Measurements from ENCODE around the gene NHLRC4.
A peak's percentile ranks its signal among the peaks of the same experiment; 100 is the strongest.

Gene NHLRC4

DNA sequence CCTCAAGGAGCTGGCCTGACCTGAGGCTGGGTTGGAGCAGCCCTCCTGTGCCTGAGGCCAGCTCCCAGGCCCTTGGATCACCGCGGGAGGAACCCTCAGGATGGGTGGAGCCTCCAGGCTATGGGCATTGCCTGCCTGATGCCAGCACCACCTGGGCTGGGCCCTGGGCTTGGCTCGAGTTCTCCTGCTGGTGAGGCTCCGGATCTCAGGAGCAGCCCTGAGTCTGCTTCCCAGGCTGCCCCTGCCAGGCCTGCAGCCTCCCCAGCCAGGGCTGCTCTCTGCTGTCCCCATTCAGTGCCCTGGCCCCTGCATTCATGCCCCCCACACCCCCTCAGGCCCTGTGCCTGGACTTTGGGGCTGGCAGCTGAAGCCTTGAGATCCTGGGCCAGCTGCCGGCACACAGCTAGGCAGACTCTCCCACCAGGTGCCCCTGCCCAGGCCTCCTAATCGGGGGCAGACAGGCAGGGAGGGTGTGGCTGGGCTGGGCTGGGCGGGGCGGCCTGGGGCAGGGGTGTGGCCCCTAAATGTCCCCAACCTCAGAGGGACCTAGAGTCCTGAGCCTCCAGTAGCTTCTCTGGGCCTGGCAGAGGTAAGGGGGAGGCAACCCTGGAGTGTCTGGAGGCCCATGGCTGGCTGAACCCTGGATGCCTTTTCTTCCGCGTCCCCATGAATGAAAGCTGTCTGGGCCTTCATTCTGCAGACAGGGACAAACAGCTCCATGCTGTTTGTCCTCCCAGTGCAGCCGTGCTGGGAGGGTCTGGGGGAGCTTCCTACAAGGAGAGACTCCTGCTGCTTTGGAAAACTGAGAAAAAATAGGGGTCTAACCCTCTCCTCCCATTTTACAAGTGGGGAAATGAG is 1.8 kb downstream of the NHLRC4 start:
- DNase-seq, result no peak

- peak; percentile 80 to 86 for DNase-seq
These were observed 2.8 kb downstream of the NHLRC4 start, which contains the start of gene PIGQ for GRCh38 chr16:569445-570254. Gene PIGQ, plus strand, starts transcription at chr16:569968. Its CDS starts 4,107 bp downstream, at chr16:574075.

DNA sequence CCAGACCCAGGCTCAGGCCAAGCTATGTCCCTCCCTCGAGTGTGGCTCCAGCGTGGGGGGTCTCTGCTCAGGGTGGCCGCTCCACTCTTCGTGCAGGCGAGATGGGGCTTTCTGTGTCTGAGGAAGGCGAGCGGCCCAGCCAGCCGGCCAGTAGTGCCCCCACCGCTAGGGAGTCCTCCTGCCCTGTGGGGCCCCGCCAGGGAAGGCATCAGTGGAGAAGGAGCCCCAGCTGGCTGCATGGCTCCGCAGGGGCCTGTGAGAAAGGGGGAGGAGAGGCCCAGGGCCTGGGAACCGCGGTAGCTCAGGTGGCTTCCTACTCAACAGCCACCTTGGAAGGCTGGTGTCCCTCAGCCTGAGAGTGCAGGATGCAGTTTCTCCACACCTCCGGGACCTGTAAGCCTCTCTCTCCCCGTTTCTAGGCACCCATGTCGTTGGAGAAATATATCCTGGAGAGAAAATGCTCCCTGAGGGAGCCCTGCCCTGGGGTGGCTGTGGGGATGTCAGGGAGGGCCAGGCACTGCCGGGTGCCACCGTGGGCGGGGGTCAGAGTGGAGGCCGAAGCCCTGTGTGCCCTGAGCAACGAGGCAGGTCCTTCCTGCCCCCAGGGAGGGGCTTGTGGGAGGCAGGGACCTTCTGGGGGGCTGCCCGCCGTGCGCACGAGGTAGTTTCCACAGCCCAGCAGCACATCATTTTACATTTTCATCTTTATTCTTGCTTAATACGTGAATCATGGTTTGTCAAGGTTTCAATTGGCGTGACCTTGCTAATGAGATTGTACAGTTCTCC is 6.3 kb downstream of the NHLRC4 start:
- no peak for DNase-seq

- DNase-seq, result no peak
These were observed 7.4 kb downstream of the NHLRC4 start for GRCh38 chr16:574021-574760.

DNA sequence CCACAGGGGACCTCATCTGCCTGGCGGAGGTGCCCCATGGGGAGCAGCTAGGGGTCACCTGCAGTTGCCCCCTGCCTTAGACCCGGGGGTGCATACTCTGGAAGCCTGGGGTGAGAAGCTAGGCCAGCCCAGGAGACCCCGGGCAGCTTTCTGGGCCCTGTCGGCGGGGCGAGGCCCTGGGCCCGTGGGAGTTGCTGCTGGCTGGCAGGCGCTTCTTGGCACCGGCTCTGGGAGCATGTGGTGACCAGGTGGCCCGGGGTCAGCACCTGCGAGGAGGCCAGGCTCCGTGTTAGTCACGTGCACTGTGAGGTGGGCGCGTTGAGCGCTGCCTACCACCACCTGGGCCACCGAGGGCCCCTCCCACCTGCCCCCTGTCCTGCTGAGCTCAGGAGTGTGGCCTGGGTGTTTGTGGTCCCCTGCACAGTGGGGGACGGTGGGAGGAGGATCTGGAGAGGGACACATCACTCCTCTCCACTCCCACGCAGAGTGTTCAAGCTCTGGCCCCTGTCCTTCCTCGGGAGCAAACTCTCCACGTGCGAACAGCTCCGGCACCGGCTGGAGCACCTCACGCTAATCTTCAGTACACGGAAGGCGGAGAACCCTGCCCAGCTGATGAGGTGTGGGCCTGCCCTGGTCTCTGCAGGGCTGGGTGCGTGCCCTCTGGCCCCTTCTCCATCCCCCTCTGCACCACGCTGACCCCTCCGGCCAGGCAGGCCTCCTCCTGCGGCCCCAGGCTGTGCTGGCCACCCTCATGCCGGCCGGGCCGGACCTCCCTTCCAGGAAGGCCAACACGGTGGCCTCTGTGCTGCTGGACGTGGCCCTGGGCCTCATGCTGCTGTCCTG is 8.8 kb downstream of the NHLRC4 start:
- DNase-seq, result no peak

GRCh38 chr16:576197-576822 is 9.5 kb downstream of the NHLRC4 start:
- no peak for DNase-seq

GRCh38 chr16:576823-577201 is 10.0 kb downstream of the NHLRC4 start:
- no peak for DNase-seq

- no peak for DNase-seq
These were observed 11.0 kb downstream of the NHLRC4 start for GRCh38 chr16:577796-578195.

GRCh38 chr16:578232-578869 is 11.5 kb downstream of the NHLRC4 start:
- DNase-seq, result no peak

DNA sequence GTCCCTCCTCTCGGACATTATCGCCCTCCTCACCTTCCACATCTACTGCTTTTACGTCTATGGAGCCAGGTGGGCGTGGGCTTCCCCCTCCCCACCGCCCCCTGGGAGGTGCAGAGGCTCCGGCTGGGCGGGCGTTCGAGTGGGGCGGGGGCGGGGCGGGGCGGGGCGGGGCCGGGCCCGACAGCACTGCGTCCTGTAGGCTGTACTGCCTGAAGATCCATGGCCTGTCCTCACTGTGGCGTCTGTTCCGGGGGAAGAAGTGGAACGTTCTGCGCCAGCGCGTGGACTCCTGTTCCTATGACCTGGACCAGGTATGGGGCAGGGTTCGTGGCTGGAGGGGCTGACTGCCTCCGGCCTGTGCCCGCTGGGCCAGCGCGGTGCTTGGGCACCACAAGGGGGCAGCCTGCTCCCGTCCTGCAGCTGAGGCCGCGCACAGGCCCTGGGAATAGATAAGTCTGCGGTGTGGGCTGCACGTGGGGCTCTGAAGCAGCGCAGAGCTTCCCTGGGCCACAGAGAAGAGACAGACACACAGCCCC is 12.1 kb downstream of the NHLRC4 start:
- DNase-seq, result peak; percentile 74 to 82

- no peak for DNase-seq
These were observed 13.5 kb downstream of the NHLRC4 start for GRCh38 chr16:580141-580945.

DNA sequence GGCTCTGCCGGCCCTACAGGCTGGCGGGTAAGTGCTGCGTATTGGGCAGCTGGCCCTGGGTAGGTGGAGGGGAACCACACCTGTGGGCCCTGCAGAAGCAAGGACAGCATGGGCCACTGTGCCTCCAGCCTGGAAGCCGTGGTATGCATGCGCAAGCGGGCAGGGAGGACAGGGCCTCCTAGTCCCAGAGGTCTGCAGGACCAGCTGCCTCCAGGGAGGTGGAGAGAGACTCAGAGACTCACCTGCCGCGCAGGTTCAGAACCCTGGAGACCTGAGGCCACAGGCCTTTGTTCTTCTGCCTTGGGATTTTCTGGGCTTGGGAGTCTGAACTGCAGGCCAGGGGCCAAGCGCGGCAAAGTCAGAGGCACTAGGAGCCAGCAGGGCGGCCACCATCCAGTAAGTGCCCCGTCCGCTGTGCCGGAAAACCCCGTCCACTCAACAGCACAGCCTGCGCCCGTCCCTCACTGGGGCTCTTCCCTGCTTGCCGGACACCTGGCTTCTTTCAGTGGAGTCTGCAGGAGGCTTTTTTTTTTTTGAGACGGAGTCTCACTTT is 14.2 kb downstream of the NHLRC4 start:
- no peak for DNase-seq

DNA sequence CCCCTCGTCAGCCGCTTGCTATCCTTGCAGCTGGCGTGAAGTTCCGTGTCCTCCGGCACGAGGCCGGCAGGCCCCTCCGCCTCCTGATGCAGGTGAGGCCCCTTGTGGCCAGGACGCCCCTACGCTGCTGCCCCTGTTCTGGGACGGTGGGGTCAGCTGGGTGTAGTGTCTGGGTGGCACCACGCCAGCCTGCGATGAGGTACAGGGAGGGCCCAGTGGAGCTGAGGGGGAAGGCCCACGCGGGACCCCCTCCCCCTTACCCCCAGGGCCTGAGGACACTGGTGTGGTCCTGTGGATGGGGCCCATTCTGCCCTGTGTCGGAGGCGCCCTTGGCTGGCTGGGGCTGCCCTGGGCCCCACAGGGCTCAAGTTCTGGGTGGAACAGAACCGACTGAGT is 15.4 kb downstream of the NHLRC4 start:
- no peak for DNase-seq

DNA sequence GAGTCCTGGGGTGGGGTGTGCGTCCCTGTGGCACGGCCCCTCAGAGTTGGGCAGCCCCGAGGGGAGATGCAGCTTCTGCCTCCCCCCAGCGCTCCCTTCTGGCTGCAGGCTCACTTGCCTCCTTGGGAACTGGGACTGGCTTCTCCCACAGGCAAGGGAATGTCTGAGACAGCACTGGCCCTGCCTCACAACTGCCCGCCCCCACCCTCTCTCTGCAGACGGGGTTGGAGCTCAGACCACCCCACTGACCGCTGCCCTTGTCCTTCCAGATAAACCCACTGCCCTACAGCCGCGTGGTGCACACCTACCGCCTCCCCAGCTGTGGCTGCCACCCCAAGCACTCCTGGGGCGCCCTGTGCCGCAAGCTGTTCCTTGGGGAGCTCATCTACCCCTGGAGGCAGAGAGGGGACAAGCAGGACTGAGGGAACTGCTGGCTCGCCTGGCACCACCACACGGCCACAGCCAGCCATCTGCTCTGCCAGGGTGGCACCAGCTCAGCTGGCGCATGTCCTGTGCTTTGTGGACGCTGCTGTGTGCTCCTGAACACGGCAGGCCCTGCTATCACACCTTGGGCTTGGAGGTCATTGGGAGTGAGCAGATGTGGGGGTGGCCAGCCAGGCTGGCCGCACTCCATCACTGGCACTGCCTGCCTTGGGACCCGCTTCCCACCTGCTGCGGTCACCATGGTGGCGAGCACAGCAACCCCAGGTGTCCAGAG is 16.0 kb downstream of the NHLRC4 start:
- DNase-seq, result no peak

DNA sequence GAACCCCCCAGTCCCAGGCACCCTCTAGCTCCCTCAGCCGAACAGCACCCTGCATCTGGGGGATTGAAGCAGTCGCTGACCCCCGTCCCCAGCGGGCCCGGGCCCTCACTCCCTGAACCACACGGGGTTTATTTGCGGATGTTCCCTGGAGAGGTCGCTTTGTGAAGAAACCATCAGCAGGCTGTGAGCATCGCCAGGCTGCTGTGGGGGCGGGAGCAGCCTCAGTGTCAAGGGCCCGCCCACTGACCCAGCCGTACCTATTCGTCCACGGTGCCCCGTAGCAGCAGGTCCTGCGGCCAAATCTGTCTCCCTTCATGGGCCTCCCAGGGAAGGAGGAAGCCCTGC is 16.6 kb downstream of the NHLRC4 start:
- DNase-seq, result no peak

- DNase-seq, result no peak
These were observed 17.2 kb downstream of the NHLRC4 start for GRCh38 chr16:583815-584591.

GRCh38 chr16:585351-585750 is 18.5 kb downstream of the NHLRC4 start:
- no peak for DNase-seq

Measured in activated T-cell treated with anti-CD3 and anti-CD28 coated beads, Interleukin-2, amount 50 U/mL, for 48 hours (primary cell).